Esophagus squamous epithelium (tissue), 4 donors: ENCODE measurements around the gene NUP42.

Experiments
- CTCF ChIP-seq, 6 experiments: fragments of 450-650 bp in 4 of 6; fragments of 200-600 bp in 2 of 6; sonication (generic) in 2 of 6; IDR thresholded peaks; one replicate each; pipeline ENCODE4 v1.5.1; 2016 to 2019; ENCODE audit warnings: antibody characterized with exemption in 6 of 6, mild to moderate bottlenecking in 4 of 6, moderate library complexity in 4 of 6
- POLR2A ChIP-seq, 4 donors: fragments of 450-650 bp; IDR thresholded peaks; one replicate each; pipeline ENCODE4 v1.6.1; 2017; ENCODE audit warnings: antibody characterized with exemption in 4 of 4, mild to moderate bottlenecking in 4 of 4, moderate library complexity in 3 of 4

DNA sequence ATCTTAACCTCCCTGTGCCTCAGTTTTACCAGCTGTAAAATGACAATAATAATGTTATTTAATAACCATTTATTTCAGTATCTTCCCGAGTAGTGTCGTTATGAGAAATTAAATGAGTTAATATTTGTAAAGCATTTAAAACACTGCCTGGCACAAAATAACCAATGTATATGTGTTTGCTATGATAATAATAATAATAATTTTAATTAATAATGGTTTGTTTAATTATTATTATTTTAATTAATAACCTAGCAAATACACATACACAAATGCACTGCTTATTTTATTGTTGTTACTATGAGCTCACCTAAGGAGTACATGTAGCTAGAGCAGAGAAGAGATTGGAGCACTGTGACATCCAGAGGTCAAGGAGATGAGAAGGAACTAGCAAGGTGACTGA lies 46.6 kb downstream of the NUP42 start:
- TF ChIP-seq POLR2A (IDR thresholded peaks at IDR 0.05), result no peak
- no peak for TF ChIP-seq CTCF (IDR thresholded peaks at IDR 0.05)
